Daoy (cell line): ENCODE data around the gene ALDH1L1. TPM values are rescaled to one million over a fixed set of nuclear protein-coding genes. Genes with fewer than 3 reads are reported as not detected.
A peak's percentile ranks its signal among the peaks of the same experiment; 100 is the strongest.
"Not testable (repeated sequence)": the region's sequence is repeated elsewhere in the genome, so short reads cannot be mapped to it uniquely, and the experiment has no call there.

Experiments
- DNase-seq: peaks from one replicate; pipeline ENCODE4 v3.0.0-alpha.2; 2015; ENCODE audit warnings: low read depth
- total RNA-seq: library from RNA; depleted of rRNA; stranded (reverse); fragments of >200 nt; shearing (Covaris generic); gene quantifications from 2 replicates; pipeline ENCODE4 v1.2.3, GENCODE V29; 2014

ALDH1L1 gene
- total RNA-seq, 1 experiment from 2014 or later, result 0.11 TPM

- no peak for DNase-seq
Observed at GRCh38 chr3:126106336-126107202, 73.8 kb downstream of the ALDH1L1 start.

- peak; percentile 0 for DNase-seq
Observed at GRCh38 chr3:126105691-126106187, 74.6 kb downstream of the ALDH1L1 start.

- DNase-seq, result peak; percentile 0
Observed at GRCh38 chr3:126104742-126105605, 75.4 kb downstream of the ALDH1L1 start.

- DNase-seq, result no peak
Observed at GRCh38 chr3:126104028-126104635, 76.3 kb downstream of the ALDH1L1 start.

GRCh38 chr3:126103121-126104027 lies 77.0 kb downstream of the ALDH1L1 start:
- no peak for DNase-seq

- no peak for DNase-seq
Observed at GRCh38 chr3:126102530-126102951, 77.8 kb downstream of the ALDH1L1 start.

GRCh38 chr3:126102011-126102410 lies 78.4 kb downstream of the ALDH1L1 start:
- DNase-seq, result no peak

- DNase-seq, result no peak
Observed at GRCh38 chr3:126101521-126101982, 78.8 kb downstream of the ALDH1L1 start.

GRCh38 chr3:126100634-126101301 lies 79.6 kb downstream of the ALDH1L1 start:
- DNase-seq, result peak; percentile 88

- DNase-seq, result no peak
Observed at GRCh38 chr3:126100269-126100633, 80.1 kb downstream of the ALDH1L1 start.

- DNase-seq, result peak; percentile 43
Observed at GRCh38 chr3:126098391-126098858, 82.0 kb downstream of the ALDH1L1 start.

- DNase-seq, result no peak
Observed at GRCh38 chr3:126097801-126098200, 82.6 kb downstream of the ALDH1L1 start.

GRCh38 chr3:126096274-126096673 lies 84.1 kb downstream of the ALDH1L1 start:
- not testable (repeated sequence) for DNase-seq

GRCh38 chr3:126092128-126092527 lies 88.3 kb downstream of the ALDH1L1 start:
- not testable (repeated sequence) for DNase-seq

- DNase-seq, result no peak
Observed at GRCh38 chr3:126087552-126088175, 92.7 kb downstream of the ALDH1L1 start.

GRCh38 chr3:126085841-126086240 lies 94.5 kb downstream of the ALDH1L1 start:
- no peak for DNase-seq

GRCh38 chr3:126085276-126085675 lies 95.1 kb downstream of the ALDH1L1 start:
- DNase-seq, result no peak

- no peak for DNase-seq
Observed at GRCh38 chr3:126084768-126085180, 95.6 kb downstream of the ALDH1L1 start.

GRCh38 chr3:126083913-126084767 lies 96.2 kb downstream of the ALDH1L1 start, which contains the start of gene SLC41A3:
SLC41A3 (minus strand) TSS chr3:126084124; CDS start chr3:126068219, 15,905 bp downstream.
- peak; percentile 90 for DNase-seq
